OCI-LY7 (cell line): ENCODE results near the gene C15orf39. TPM values are rescaled to one million over a fixed set of nuclear protein-coding genes. Genes with fewer than 3 reads are reported as not detected.

Experiments
- BruUV-seq: library from RNA; stranded (reverse); fragments of 400-500 nt; replicated peaks from 2 replicates; lab custom pipeline; 2021; lab: Mats Ljungman, UMichigan
- CTCF ChIA-PET: fragments of 300-600 bp; sonication (Branson Sonifier 250); formaldehyde crosslinking; loops from one replicate; lab custom pipeline; 2022; ENCODE audit warnings: antibody characterized with exemption; ENCODE audit not compliant: unreplicated experiment; lab: Charles Lee
- POLR2A ChIA-PET: fragments of 300-600 bp; sonication (Branson Sonifier 250); formaldehyde crosslinking; loops from one replicate; lab custom pipeline; 2022; ENCODE audit warnings: antibody characterized with exemption; lab: Charles Lee
- DNase-seq: peaks from one replicate; pipeline ENCODE4 v3.0.0-alpha.2; 2015; ENCODE audit warnings: low spot score
- H2AFZ ChIP-seq: fragments of 200-600 bp; sonication (generic), shearing (Covaris generic); 2 replicates; pipeline ENCODE4 v1.6.1; 2014; ENCODE audit warnings: mild to moderate bottlenecking, antibody characterized with exemption, low read length, moderate library complexity
- H3K27ac ChIP-seq: fragments of 200-600 bp; sonication (generic); 2 replicates; pipeline ENCODE4 v1.5.1; 2014; ENCODE audit warnings: mixed run types, low read depth, mild to moderate bottlenecking, moderate library complexity, low read length, inconsistent platforms; ENCODE audit not compliant: poor library complexity, severe bottlenecking
- H3K36me3 ChIP-seq: fragments of 200-600 bp; sonication (generic); 2 replicates; pipeline ENCODE4 v1.6.1; 2014; ENCODE audit warnings: mild to moderate bottlenecking, antibody characterized with exemption, low read length, moderate library complexity, mixed read lengths; ENCODE audit not compliant: insufficient read depth
- H3K4me1 ChIP-seq: fragments of 200-600 bp; sonication (generic); 2 replicates; pipeline ENCODE4 v1.5.1; 2014; ENCODE audit warnings: mild to moderate bottlenecking, low read length; ENCODE audit not compliant: insufficient read depth, poor library complexity, severe bottlenecking
- H3K4me2 ChIP-seq: fragments of 200-600 bp; sonication (generic); 2 replicates; pipeline ENCODE4 v1.6.1; 2014; ENCODE audit warnings: mild to moderate bottlenecking, low read length
- H3K4me3 ChIP-seq: fragments of 200-600 bp; sonication (generic); 2 replicates; pipeline ENCODE4 v1.5.1; 2014; ENCODE audit warnings: mild to moderate bottlenecking, low read depth, low read length; ENCODE audit not compliant: poor library complexity, severe bottlenecking
- H3K79me2 ChIP-seq: fragments of 200-600 bp; sonication (generic); 2 replicates; pipeline ENCODE4 v1.6.1; 2016; ENCODE audit warnings: low read depth, mild to moderate bottlenecking, low read length, moderate library complexity, mixed read lengths; ENCODE audit not compliant: insufficient read depth
- H3K9me2 ChIP-seq: fragments of 200-600 bp; sonication (generic); 2 replicates; pipeline ENCODE4 v1.6.1; 2016; ENCODE audit warnings: mild to moderate bottlenecking, low read length, mixed read lengths; ENCODE audit not compliant: insufficient read depth
- H3K9me3 ChIP-seq: fragments of 200-600 bp; sonication (generic); 2 replicates; pipeline ENCODE4 v1.6.1; 2014; ENCODE audit warnings: mild to moderate bottlenecking, mixed run types, low read length, mixed read lengths
- H4K20me1 ChIP-seq: fragments of 200-600 bp; sonication (generic); 2 replicates; pipeline ENCODE4 v1.6.1; 2014; ENCODE audit warnings: mild to moderate bottlenecking, antibody characterized with exemption, low read length, moderate library complexity, mixed read lengths; ENCODE audit not compliant: insufficient read depth
- EZH2phosphoT487 ChIP-seq: fragments of 200-600 bp; sonication (generic); IDR thresholded peaks from 2 replicates; pipeline ENCODE4 v1.6.1; 2018; ENCODE audit warnings: low read depth, borderline replicate concordance, mild to moderate bottlenecking, mixed run types, antibody characterized with exemption, low read length, moderate library complexity, mixed read lengths
- intact Hi-C: fragments of 100-400 bp; cut with micrococcal nuclease; formaldehyde crosslinking; loops from one replicate; pipeline ENCODE4 v1.10.0; 2022; ENCODE audit not compliant: unreplicated experiment
- total RNA-seq, 2 experiments: library from RNA; depleted of rRNA in 1 of 2; stranded (reverse); fragments of >200 nt in 1 of 2; shearing (Covaris generic) in 1 of 2; gene quantifications; 2 replicates each; pipeline ENCODE4 v1.2.3, GENCODE V29; 2014 to 2022
- TF ChIP-seq, protein P1 (sequence below): fragments of 200-600 bp; sonication (generic); conservative IDR thresholded peaks from 2 replicates; pipeline ENCODE4 v1.5.1; 2014; ENCODE audit warnings: mild to moderate bottlenecking, antibody characterized with exemption, low read length, moderate library complexity, mixed read lengths

C15orf39 gene
- total RNA-seq, 2 experiments from 2014 or later: 26.5 to 50.2 TPM

GRCh38 chr15:75234191-75234810 lies 32.6 kb downstream of the C15orf39 start:
- Histone ChIP-seq H3K36me3 (no peaks in the 10 kb centered on the region), H3K9me2 (no peaks in the 10 kb centered on the region), H3K79me2 (no peaks in the 10 kb centered on the region), H2AFZ (no peak overlapping the region), H3K27ac (no peak overlapping the region), H3K4me3 (no peak overlapping the region), H3K4me1 (peaks cover 6% of the 10 kb centered on the region), H4K20me1 (no peaks in the 10 kb centered on the region), H3K9me3 (no peaks in the 10 kb centered on the region), H3K4me2 (no peak overlapping the region)
- ChIA-PET CTCF (interaction anchor here (0.6 kb wide), 1 partner anchor 301 kb away, joined by 3 read pairs; no protein-coding TSS in a partner anchor), POLR2A (no interaction called here)
- intact Hi-C loops: no loop called here
- BruUV-seq: no TSS peak
- DNase-seq: no peak
- no peak for TF ChIP-seq EZH2phosphoT487
- TF ChIP-seq, protein P1, sequence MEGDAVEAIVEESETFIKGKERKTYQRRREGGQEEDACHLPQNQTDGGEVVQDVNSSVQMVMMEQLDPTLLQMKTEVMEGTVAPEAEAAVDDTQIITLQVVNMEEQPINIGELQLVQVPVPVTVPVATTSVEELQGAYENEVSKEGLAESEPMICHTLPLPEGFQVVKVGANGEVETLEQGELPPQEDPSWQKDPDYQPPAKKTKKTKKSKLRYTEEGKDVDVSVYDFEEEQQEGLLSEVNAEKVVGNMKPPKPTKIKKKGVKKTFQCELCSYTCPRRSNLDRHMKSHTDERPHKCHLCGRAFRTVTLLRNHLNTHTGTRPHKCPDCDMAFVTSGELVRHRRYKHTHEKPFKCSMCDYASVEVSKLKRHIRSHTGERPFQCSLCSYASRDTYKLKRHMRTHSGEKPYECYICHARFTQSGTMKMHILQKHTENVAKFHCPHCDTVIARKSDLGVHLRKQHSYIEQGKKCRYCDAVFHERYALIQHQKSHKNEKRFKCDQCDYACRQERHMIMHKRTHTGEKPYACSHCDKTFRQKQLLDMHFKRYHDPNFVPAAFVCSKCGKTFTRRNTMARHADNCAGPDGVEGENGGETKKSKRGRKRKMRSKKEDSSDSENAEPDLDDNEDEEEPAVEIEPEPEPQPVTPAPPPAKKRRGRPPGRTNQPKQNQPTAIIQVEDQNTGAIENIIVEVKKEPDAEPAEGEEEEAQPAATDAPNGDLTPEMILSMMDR: no peak

DNA sequence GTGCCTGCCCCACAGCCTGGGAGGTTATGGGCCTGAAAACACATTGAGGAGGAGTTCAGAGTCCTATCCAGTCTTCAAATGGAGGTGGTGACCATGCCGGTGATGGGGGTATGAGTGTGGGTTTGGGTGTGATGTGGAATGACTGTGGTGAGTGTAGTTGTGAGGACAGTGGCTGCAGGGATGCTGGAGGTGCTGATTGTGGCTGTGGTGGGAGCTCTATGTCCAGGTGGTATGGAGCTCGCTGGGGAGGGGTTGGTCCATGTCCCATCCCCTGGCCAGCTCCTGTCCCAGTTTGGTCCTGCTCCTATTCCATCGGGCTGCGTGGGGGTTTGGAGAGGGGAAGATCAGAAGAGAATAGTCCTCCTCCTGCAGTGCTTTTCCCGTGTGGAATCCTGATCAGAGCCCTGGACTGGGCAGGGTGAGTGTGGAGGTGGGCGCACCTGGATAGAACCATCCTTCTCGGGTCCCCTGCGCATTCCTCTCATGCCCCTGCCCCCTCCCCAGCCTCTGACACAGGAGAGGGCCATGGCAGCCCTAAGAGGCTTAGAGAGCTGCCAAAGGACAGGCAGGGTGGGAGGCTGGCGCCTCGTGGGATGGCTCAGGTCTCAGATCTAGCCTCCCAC lies 33.5 kb downstream of the C15orf39 start:
- CTCF ChIA-PET: no interaction called here
- no peak overlapping the region for H3K4me2 ChIP-seq
- no peak overlapping the region for H3K27ac ChIP-seq
- intact Hi-C loops: no loop called here
- no peaks in the 10 kb centered on the region for H3K9me3 ChIP-seq
- H3K9me2 ChIP-seq: no peaks in the 10 kb centered on the region
- peaks cover 6% of the 10 kb centered on the region for H3K4me1 ChIP-seq
- POLR2A ChIA-PET: no interaction called here
- no peaks in the 10 kb centered on the region for H3K36me3 ChIP-seq
- H2AFZ ChIP-seq: no peak overlapping the region
- no peak overlapping the region for H3K4me3 ChIP-seq
- TF ChIP-seq, protein P1: no peak
- TF ChIP-seq EZH2phosphoT487: no peak
- BruUV-seq: no TSS peak
- no peaks in the 10 kb centered on the region for H3K79me2 ChIP-seq
- no peak for DNase-seq
- no peaks in the 10 kb centered on the region for H4K20me1 ChIP-seq
